ENCODE measurements around the gene TNFAIP8L2. TPM values are rescaled to one million over a fixed set of nuclear protein-coding genes. Genes with fewer than 3 reads are reported as not detected.

The TNFAIP8L2 gene
- total RNA-seq, 4 donors from 2014 or later = 1.0 to 27.1 (median 3.1) TPM

GRCh38 chr1:151157067-151157531 is 650 bp downstream of the TNFAIP8L2 start:
- H3K4me3 ChIP-seq = no peak overlapping the region
- no peaks in the 10 kb centered on the region for H3K27me3 ChIP-seq
- H3K9me3 ChIP-seq = no peaks in the 10 kb centered on the region
- TF ChIP-seq CTCF (IDR thresholded peaks at IDR 0.05) (no peak), POLR2A (IDR thresholded peaks at IDR 0.05) (no peak)
- H3K36me3 ChIP-seq = no peaks in the 10 kb centered on the region
- H3K4me1 ChIP-seq = no peaks in the 10 kb centered on the region
- DNase-seq = no peak
- H3K27ac ChIP-seq = no peak overlapping the region
- intact Hi-C loops (cut with DNase I; ENCODE audit: low total_unique reads) = loop anchor here (10.0 kb wide), 1 partner anchor 52 kb away; no protein-coding TSS in a partner anchor

GRCh38 chr1:151158326-151158725 is 1.9 kb downstream of the TNFAIP8L2 start:
- DNase-seq = no peak
- no peak overlapping the region for H3K27ac ChIP-seq
- TF ChIP-seq POLR2A (IDR thresholded peaks at IDR 0.05) (no peak), CTCF (IDR thresholded peaks at IDR 0.05) (no peak)
- no peaks in the 10 kb centered on the region for H3K4me1 ChIP-seq
- no peaks in the 10 kb centered on the region for H3K27me3 ChIP-seq
- H3K4me3 ChIP-seq = no peak overlapping the region
- intact Hi-C loops (cut with DNase I; ENCODE audit: low total_unique reads) = loop anchor here (10.0 kb wide), 1 partner anchor 54 kb away; no protein-coding TSS in a partner anchor
- no peaks in the 10 kb centered on the region for H3K9me3 ChIP-seq
- H3K36me3 ChIP-seq = no peaks in the 10 kb centered on the region

- TF ChIP-seq CTCF (IDR thresholded peaks at IDR 0.05) (no peak), POLR2A (IDR thresholded peaks at IDR 0.05) (no peak)
- intact Hi-C loops (cut with DNase I; ENCODE audit: low total_unique reads) = loop anchor here (10.0 kb wide), 1 partner anchor 54 kb away; no protein-coding TSS in a partner anchor
- H3K27me3 ChIP-seq = no peaks in the 10 kb centered on the region
- DNase-seq = no peak
- no peak overlapping the region for H3K4me3 ChIP-seq
- no peaks in the 10 kb centered on the region for H3K4me1 ChIP-seq
- H3K36me3 ChIP-seq = no peaks in the 10 kb centered on the region
- H3K27ac ChIP-seq = no peak overlapping the region
- H3K9me3 ChIP-seq = no peaks in the 10 kb centered on the region
Observed at GRCh38 chr1:151158751-151159251, 2.4 kb downstream of the TNFAIP8L2 start.

- intact Hi-C loops (cut with DNase I; ENCODE audit: low total_unique reads) = loop anchor here (10.0 kb wide), 1 partner anchor 55 kb away; no protein-coding TSS in a partner anchor
- no peak overlapping the region for H3K4me3 ChIP-seq
- no peak for TF ChIP-seq POLR2A (IDR thresholded peaks at IDR 0.05)
Observed at GRCh38 chr1:151159373-151159772, 2.9 kb downstream of the TNFAIP8L2 start.

DNA sequence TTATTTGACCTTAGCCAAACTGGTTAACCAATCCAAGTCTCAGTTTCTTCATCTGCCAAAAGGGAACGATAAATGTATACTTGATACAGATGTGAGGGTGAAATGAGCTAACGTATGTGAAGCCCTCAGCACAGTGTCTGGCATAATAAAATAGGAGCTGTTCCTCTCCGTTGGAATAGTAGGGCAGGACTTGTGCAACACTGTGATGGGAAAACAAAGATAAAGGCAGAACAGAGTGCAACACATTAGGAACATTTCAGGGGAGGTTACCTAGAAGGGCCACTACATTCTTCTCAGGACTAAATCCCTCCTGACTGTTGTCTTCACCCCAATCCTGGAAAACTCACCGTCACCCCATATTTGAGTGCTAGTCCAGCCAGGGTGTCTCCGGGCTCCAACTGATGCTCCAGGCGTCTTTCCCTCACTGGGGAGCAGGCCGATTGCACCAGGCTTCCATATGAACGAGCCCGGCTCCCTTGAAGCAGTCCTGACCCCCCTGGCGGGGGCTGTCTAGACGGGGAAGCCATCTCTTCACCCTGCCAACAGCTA is 8.4 kb downstream of the TNFAIP8L2 start:
- TF ChIP-seq POLR2A (IDR thresholded peaks at IDR 0.05) (peak in 1 of 2 donors; percentile 23), CTCF (IDR thresholded peaks at IDR 0.05) (no peak)
- intact Hi-C loops (cut with DNase I; ENCODE audit: low total_unique reads) = no loop called here
- Histone ChIP-seq H3K27me3 (no peaks in the 10 kb centered on the region), H3K27ac (peak overlapping the region; percentile 91 to 95), H3K36me3 (no peaks in the 10 kb centered on the region), H3K4me3 (peak overlapping the region; percentile 68 to 91), H3K9me3 (no peaks in the 10 kb centered on the region), H3K4me1 (peaks cover 9 to 14% of the 10 kb centered on the region in 2 donors)
- no peak for DNase-seq

More at GRCh38 chr1:151159373-151159772, 2.9 kb downstream of the TNFAIP8L2 start:
- H3K4me1 ChIP-seq = peaks cover 0 to 5% of the 10 kb centered on the region in 2 donors
- H3K27ac ChIP-seq = no peak overlapping the region
- H3K9me3 ChIP-seq = no peaks in the 10 kb centered on the region
- H3K27me3 ChIP-seq = no peaks in the 10 kb centered on the region
- H3K36me3 ChIP-seq = no peaks in the 10 kb centered on the region
- DNase-seq = no peak

Measured in uterus (tissue), 4 donors.